Left lobe of liver (tissue), 2 donors: ENCODE results near the gene SINHCAF. TPM values are rescaled to one million over a fixed set of nuclear protein-coding genes. Genes with fewer than 3 reads are reported as not detected.

ENCODE experiments used
- ATAC-seq: fragments of 200-7000 bp; cut with Tn5 transposase; one replicate; pipeline ENCODE4 v1.9.1; 2020; ENCODE audit warnings: mild to moderate bottlenecking, moderate library complexity
- DNase-seq: peaks from one replicate; pipeline ENCODE4 v3.0.0-alpha.2; 2020; ENCODE audit warnings: low spot score
- total RNA-seq: library from RNA; stranded (reverse); gene quantifications from one replicate; pipeline ENCODE4 v1.2.1, GENCODE V29; 2021
- donor health status: DM: no; HTN: no; CAD: no; lungs with moderate emphysema.
- donor health status: DM: no; HTN: yes; CAD: no.

The SINHCAF gene
- total RNA-seq, 1 donor from 2014 or later, result 3.5 TPM

GRCh38 chr12:31311634-31312258 lies 14.2 kb downstream of the SINHCAF start:
- ATAC-seq (no peak), DNase-seq (no peak)

GRCh38 chr12:31310488-31310887 lies 15.5 kb downstream of the SINHCAF start:
- DNase-seq (no peak), ATAC-seq (no peak)

- DNase-seq (no peak), ATAC-seq (no peak)
These were observed 16.7 kb downstream of the SINHCAF start for GRCh38 chr12:31309279-31309678.

- ATAC-seq (no peak), DNase-seq (no peak)
These were observed 17.8 kb downstream of the SINHCAF start for GRCh38 chr12:31308116-31308515.

GRCh38 chr12:31306866-31307265 lies 19.1 kb downstream of the SINHCAF start:
- DNase-seq, result no peak
- ATAC-seq, result no peak

- ATAC-seq (no peak), DNase-seq (no peak)
These were observed 22.5 kb downstream of the SINHCAF start for GRCh38 chr12:31303466-31303865.

- ATAC-seq (no peak), DNase-seq (no peak)
These were observed 24.6 kb downstream of the SINHCAF start for GRCh38 chr12:31301311-31301710.

- ATAC-seq, result no peak
- DNase-seq, result no peak
These were observed 25.2 kb downstream of the SINHCAF start for GRCh38 chr12:31300783-31301182.

GRCh38 chr12:31300341-31300740 lies 25.6 kb downstream of the SINHCAF start:
- ATAC-seq, result no peak
- no peak for DNase-seq

GRCh38 chr12:31298922-31299321 lies 27.0 kb downstream of the SINHCAF start:
- no peak for ATAC-seq

GRCh38 chr12:31298515-31298910 lies 27.4 kb downstream of the SINHCAF start:
- DNase-seq (no peak), ATAC-seq (no peak)

More at GRCh38 chr12:31298922-31299321, 27.0 kb downstream of the SINHCAF start:
- DNase-seq, result no peak

- ATAC-seq (no peak), DNase-seq (no peak)
These were observed 28.1 kb downstream of the SINHCAF start for GRCh38 chr12:31297572-31298514.

- no peak for ATAC-seq
- DNase-seq, result no peak
These were observed 36.5 kb downstream of the SINHCAF start for GRCh38 chr12:31289441-31289840.

GRCh38 chr12:31288381-31288780 lies 37.6 kb downstream of the SINHCAF start:
- ATAC-seq (no peak), DNase-seq (no peak)

- DNase-seq, result no peak
- no peak for ATAC-seq
These were observed 45.8 kb downstream of the SINHCAF start for GRCh38 chr12:31280183-31280582.

GRCh38 chr12:31279390-31279924 lies 46.5 kb downstream of the SINHCAF start:
- DNase-seq (no peak), ATAC-seq (no peak)

GRCh38 chr12:31278832-31279231 lies 47.1 kb downstream of the SINHCAF start:
- no peak for DNase-seq
- no peak for ATAC-seq

GRCh38 chr12:31278424-31278823 lies 47.5 kb downstream of the SINHCAF start:
- no peak for ATAC-seq
- no peak for DNase-seq

GRCh38 chr12:31277081-31277480 lies 48.9 kb downstream of the SINHCAF start:
- no peak for ATAC-seq
- no peak for DNase-seq

- no peak for DNase-seq
- no peak for ATAC-seq
These were observed 50.5 kb downstream of the SINHCAF start for GRCh38 chr12:31275491-31275890.

GRCh38 chr12:31274520-31275300 lies 51.2 kb downstream of the SINHCAF start:
- DNase-seq, result no peak
- no peak for ATAC-seq
